Measurements from ENCODE around the gene IFI27. TPM values are rescaled to one million over a fixed set of nuclear protein-coding genes. Genes with fewer than 3 reads are reported as not detected.
"Not testable (repeated sequence)": the region's sequence is repeated elsewhere in the genome, so short reads cannot be mapped to it uniquely, and the experiment has no call there.

The IFI27 gene
- polyA plus RNA-seq (ENCODE audit: insufficient read length in 3 of 3) = 1 to 10 TPM; 4.2 to 7.4 (median 6.4) TPM

DNA sequence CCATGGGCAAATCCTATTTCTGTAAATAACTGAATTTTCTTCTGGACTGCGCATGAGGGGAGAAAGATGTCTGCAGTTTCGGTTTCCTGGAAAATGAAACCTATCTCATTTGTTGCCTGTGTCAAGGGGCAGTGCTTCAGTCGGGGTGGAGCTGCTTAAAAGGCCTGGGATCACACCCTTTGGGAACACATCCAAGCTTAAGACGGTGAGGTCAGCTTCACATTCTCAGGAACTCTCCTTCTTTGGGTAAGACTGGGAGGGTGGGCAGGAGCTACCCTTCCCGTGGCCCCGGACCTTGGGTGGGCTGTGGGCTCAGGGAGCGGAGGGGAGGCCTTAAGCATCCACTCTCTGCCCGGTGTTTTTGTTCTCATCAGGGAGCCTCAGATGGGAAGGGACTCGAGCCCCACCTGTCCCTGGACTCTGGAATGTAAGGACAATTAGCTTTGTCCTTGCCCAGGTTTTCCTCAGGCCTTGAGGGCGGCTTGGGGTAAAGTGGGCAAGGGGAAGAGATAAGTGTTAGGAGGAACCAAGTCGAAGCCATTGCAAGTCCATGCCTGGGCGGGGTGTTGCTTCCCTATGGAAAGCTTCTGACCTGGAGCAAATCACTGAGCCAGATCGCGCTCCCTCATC is at the start of gene IFI27:
IFI27 (plus strand) TSS at position 185 of the 630 bp plus-strand sequence.
- DNase-seq (ENCODE audit: low read depth in 3 of 3, low spot score in 2 of 3) = no peak

- no peak for DNase-seq (ENCODE audit: low read depth in 3 of 3, low spot score in 2 of 3)
Measured at GRCh38 chr14:94062344-94062940, 48.1 kb upstream of the IFI27 start.

DNA sequence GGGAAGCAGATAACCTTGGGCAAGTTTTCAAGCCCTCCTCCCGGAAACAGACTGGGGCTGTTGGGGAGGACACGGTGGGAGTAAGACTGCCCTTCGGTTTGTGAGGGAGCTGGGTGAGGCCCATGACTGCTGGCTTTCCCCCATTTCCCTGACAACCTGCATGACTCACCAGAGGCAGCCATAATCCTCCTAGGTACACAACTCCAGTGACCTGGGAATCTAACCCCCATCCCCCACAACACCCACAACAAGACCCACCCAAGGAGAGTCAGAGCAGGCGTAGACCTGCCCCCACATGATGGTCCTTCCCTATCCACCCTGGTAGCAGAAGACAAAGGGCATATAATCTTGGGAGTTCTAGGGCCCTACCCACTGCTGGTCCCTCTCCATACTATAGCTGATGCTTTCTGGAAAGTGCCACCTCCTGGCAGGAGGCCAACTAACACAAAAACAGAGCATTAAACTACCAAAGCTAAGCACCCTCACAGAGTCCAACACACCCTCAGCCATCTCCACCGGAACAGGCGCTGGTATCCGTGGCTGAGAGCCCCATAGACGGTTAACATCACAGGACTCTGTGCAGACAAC is 44.4 kb upstream of the IFI27 start:
- DNase-seq (ENCODE audit: low read depth in 3 of 3, low spot score in 2 of 3) = no peak

DNA sequence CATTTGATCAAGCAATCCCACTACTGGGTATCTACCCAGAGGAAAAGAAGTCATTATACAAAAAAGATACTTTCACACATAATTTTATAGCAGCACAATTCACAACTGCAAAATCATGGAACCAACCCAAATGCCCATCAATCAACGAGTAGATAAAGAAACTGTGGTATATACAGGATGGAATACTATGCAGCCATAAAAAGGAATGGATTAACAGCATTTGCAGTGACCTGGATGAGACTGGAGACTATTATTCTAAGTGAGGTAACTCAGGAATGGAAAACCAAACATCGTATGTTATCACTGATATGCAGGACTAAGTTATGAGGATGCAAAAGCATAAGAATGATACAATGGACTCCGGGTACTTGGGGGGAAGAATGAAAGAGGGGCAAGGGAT is 38.5 kb upstream of the IFI27 start:
- DNase-seq (ENCODE audit: low read depth in 3 of 3, low spot score in 2 of 3) = not testable (repeated sequence)

DNA sequence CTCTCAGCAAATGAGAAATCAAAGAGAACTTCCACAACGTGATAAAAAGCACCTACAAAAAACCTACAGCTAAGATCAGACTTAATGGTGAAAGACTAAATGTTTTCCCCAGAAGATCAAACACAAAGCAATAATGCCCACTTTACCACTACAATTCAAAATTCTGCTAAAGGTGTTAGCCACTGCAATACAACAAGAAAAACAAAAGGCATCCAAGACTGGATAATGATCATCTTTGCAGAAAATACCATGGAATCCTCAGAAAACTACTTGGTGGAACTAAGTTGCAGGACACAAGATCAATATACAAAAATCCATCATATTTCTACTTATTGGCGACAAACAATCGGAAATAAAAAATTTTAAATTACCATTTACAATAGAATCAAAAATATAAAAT is 36.0 kb upstream of the IFI27 start:
- no peak for DNase-seq (ENCODE audit: low read depth in 3 of 3, low spot score in 2 of 3)

DNA sequence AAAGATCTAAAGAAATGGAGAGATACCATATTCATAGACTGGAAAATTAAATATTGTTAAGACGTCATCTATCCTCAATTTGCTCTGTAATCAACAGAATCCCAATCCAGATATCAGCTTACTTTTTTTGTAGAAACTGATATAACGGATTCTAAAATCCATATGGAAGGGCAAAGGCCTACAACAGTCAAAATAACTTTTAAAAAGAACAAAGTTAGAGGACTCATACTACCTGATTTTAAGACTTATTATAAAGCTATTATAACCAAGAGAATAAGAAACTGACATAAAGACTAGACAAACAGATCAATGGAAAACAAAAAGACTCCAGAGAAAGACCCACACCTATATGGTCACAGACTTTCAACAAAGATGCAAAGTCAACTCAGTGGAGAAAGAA is 35.5 kb upstream of the IFI27 start:
- no peak for DNase-seq (ENCODE audit: low read depth in 3 of 3, low spot score in 2 of 3)

DNA sequence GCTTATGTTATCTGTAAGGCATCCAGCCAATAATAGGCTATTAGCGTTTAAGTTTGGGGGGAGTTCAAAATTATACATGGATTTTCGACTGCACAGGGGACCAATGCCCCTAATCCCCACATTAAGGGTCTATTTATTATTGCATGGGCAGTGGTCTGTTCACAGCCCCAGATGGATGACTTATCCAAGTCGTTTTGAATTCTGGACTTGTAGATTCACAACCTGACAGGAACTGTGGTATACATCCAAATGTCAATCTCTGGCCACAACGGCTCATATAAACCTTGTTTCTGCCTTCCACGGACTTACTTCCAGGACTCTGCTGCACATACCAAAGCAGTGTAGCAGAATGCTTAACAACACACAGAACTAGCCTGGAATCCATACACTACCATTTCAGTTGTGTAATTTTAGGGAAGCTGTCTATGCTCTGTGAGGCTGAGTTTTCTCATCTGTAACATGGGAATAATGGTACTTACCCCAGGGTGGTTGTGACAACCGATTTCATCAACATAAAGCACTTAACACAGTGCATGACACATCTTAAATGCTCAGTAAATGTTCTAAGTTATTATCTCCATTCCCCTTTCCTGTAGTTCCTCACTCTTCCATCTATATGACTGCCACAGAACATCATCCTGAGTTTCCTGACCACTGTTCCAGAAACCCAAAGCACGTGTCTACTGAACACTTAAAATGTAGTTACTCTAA is 33.3 kb upstream of the IFI27 start:
- DNase-seq (ENCODE audit: low read depth in 3 of 3, low spot score in 2 of 3) = no peak

DNA sequence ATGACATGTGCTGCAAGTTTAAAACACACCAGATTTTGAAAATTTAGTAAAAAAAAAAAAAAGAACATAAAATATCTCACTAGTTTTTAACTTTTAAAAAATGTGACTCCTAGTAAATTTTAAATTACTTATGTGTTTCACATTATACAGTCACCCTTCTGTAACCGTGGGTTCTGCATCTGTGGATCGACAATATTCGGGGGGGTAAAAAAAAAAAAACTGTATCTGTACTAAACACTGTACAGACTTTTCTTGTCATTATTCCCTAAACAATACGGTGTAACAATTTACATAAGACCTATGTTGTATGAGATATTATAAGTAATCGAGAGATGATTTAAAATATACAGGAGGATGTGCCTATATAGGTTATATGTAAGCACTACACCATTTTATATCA is 32.7 kb upstream of the IFI27 start:
- DNase-seq (ENCODE audit: low read depth in 3 of 3, low spot score in 2 of 3) = no peak

GRCh38 chr14:94079891-94080620 is 30.5 kb upstream of the IFI27 start:
- DNase-seq (ENCODE audit: low read depth in 3 of 3, low spot score in 2 of 3) = peak in 1 of 3 donors; percentile 45

- DNase-seq (ENCODE audit: low read depth in 3 of 3, low spot score in 2 of 3) = peak; percentile 85 to 90 (median 85)
Measured at GRCh38 chr14:94080621-94081385, 29.7 kb upstream of the IFI27 start, which contains the start of the genes DDX24 and IFI27L1. DDX24 (minus strand) TSS chr14:94081202; CDS start chr14:94079742, 1,460 bp downstream. IFI27L1 (plus strand) TSS chr14:94081310; CDS start chr14:94096938, 15,628 bp downstream.

- no peak for DNase-seq (ENCODE audit: low read depth in 3 of 3, low spot score in 2 of 3)
Measured at GRCh38 chr14:94081386-94081820, 29.1 kb upstream of the IFI27 start.

- no peak for DNase-seq (ENCODE audit: low read depth in 3 of 3, low spot score in 2 of 3)
Measured at GRCh38 chr14:94087891-94088290, 22.6 kb upstream of the IFI27 start.

DNA sequence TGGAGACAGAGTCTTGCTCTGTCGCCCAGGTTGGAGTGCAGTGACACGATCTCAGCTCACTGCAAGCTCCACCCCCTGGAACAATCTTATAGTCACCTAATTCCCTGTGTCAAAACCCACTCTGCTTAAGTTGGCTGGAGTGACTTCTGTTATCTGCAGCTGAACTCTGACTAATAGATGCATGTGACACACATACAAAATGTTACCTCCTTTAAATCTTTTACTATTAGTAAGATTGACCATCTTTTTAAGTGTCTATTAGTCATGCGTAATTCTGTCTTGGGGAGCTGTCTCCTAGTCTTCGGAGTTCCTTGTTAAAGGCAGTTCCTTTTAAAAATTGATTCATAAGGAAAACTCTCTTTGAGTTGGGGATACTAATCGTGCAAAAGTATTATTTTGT is 22.0 kb upstream of the IFI27 start:
- no peak for DNase-seq (ENCODE audit: low read depth in 3 of 3, low spot score in 2 of 3)

GRCh38 chr14:94089479-94089878 is 21.1 kb upstream of the IFI27 start:
- no peak for DNase-seq (ENCODE audit: low read depth in 3 of 3, low spot score in 2 of 3)

- no peak for DNase-seq (ENCODE audit: low read depth in 3 of 3, low spot score in 2 of 3)
Measured at GRCh38 chr14:94093418-94093817, 17.1 kb upstream of the IFI27 start.

- DNase-seq (ENCODE audit: low read depth in 3 of 3, low spot score in 2 of 3) = no peak
Measured at GRCh38 chr14:94097091-94097490, 13.4 kb upstream of the IFI27 start.

GRCh38 chr14:94098326-94098992 is 12.1 kb upstream of the IFI27 start:
- DNase-seq (ENCODE audit: low read depth in 3 of 3, low spot score in 2 of 3) = no peak

GRCh38 chr14:94099006-94099405 is 11.5 kb upstream of the IFI27 start:
- DNase-seq (ENCODE audit: low read depth in 3 of 3, low spot score in 2 of 3) = no peak

DNA sequence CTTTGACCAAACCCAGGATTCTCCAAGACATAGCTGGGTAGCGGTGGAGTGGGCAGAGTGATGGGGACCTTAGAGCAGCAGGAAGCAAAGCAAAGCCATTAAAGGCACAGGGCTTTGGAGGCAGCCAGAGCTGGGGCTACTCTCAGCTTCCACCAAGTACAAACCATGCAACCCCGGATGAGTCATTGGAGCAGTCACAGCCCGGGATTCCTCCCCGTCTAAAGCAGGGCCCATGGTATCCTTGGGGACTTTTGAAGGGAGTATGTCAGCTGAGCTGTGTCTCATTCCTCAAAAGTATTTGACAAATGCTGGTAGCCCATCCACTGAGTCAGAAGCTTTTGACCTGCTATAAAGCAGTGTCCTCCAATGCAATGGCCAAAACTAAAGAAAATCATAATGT is 9.7 kb upstream of the IFI27 start:
- no peak for DNase-seq (ENCODE audit: low read depth in 3 of 3, low spot score in 2 of 3)
